Choroid plexus epithelial cell (primary cell): ENCODE measurements around the gene SMCO1.

ENCODE experiments used
- DNase-seq: peaks from one replicate; pipeline ENCODE4 v3.0.0-alpha.2; 2010; ENCODE audit warnings: low read depth
- H3K4me3 ChIP-seq: 2 replicates; pipeline ENCODE4 v1.5.1; 2011; ENCODE audit warnings: low read depth, mild to moderate bottlenecking, control low read depth, low read length, moderate library complexity
- CTCF ChIP-seq: conservative IDR thresholded peaks from 2 replicates; pipeline ENCODE4 v1.5.1; 2011; ENCODE audit warnings: low read depth, mild to moderate bottlenecking, control low read depth, inconsistent platforms, low read length, moderate library complexity

SMCO1 gene

DNA sequence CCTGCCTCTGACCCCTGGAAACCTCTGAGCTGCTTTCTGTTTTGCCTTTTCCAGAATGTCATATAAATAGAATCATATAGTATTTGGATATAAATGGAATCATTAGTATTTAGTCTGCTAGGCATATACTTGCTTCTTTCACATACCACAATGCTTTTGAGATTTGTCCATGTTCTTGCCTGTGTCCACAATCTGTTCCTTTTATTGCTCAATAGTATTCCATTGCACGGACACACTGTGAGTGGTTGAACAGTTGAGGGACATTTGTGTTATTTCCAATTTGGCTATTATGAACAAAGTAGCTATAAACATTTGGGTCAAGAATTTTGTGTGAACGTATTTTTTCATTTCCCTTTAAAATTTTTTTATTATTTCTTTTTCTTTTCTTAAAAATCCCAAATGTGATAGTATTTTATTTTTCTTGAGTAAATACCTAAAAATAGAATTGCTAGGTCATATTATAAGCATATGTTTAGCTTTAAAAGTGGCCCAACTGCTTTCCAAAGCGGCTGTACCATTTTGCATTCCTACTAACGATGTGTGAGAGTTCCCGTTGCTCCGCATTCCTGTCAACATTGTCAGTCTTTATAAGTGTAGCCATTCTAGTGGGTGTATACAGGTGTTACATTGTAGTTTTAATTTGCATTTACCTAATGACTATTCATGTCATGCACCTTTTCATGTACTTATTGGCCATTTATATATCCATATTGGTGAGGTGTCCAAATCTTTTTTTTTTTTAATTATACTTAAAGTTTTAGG lies 26.7 kb upstream of the SMCO1 start:
- DNase-seq, result no peak
- no peak for TF ChIP-seq CTCF
- H3K4me3 ChIP-seq, result no peak overlapping the region

DNA sequence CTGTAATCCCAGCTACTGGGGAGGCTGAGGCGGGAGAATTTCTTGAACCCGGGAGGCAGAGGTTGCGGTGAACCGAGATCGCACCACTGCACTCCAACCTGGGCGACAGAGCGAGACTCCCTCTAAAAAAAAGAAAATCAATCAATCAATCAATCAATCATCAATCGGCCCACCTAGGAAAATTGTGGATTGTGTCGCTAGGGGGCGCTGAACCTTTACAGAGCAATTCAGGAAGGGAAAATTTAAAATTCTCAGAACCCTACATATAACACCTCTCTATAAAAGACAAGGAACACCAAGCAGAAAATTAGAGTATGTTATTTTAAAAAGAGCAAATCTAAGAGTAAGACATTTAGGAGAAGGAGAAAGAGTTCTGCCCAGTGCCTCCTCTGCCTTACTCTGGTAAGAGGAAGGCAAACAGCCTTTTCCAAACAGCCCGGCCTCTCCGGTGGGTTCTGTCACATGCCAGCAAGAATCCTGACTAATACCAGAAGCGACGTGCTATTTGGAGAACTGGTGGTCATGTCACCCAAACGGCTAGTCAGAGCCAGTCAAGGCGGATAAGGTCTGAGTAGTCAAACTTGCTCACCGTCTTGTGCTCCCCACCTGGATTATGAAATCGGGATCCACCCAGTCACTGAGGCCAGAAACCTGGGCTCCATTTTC lies 22.3 kb upstream of the SMCO1 start:
- no peak overlapping the region for H3K4me3 ChIP-seq
- peak; percentile 69 for TF ChIP-seq CTCF
- DNase-seq, result peak; percentile 23

- DNase-seq, result peak; percentile 45
- H3K4me3 ChIP-seq, result peak overlapping the region; percentile 43
- no peak for TF ChIP-seq CTCF
Observed at GRCh38 chr3:196533260-196533681, 18.1 kb upstream of the SMCO1 start.

DNA sequence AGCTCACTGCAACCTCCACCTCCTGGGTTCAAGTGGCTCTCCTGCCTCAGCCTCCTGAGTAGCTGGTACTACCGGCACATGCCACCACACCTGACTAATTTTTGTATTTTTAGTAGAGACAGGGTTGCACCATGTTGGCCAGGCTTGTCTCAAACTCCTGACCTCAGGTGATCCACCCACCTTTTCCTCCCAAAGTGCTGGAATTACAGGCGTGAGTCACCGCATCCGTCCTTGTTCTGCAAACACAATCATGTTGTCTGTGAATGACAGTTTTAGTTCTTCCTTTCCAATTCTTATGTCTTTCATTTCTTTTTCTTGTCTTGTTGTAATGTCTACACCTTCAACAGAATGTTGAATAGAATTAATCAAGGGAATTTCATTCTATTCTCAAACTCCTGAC lies 16.3 kb upstream of the SMCO1 start:
- no peak overlapping the region for H3K4me3 ChIP-seq
- no peak for DNase-seq
- TF ChIP-seq CTCF, result no peak

DNA sequence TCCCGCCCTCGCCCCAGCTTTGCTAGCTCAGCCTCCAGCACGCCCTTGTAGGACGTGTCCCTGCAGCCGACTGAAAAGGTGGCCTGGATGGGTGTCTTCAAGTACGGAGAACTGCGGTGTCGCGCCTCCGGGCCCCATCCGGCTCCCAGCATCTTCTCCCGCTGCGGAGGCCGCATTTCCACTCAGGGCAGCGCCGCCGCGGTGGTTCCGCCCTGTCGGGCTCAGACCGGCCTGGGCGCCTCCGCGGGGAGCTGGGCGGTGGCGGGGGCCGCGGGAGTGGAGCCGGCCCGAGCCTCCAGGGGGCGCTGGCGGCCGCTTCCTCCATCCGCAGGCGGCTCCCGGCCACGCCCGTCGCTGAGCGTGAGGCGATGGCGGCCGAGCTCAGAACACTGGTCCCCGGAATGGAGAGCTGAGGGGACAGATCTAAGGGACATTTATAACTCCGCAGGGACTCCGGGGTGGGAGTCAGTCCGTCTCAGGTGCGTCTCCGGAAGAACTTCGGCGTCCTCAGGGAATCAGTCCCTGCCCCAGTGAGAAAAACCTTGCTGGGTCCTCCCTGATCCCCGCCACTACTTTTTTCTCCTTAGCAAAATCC lies 13.6 kb upstream of the SMCO1 start:
- peak overlapping the region; percentile 62 for H3K4me3 ChIP-seq
- TF ChIP-seq CTCF, result peak; percentile 50
- DNase-seq, result peak; percentile 66

GRCh38 chr3:196525141-196525540 lies 10.0 kb upstream of the SMCO1 start:
- no peak overlapping the region for H3K4me3 ChIP-seq

More at GRCh38 chr3:196525141-196525540, 10.0 kb upstream of the SMCO1 start:
- no peak for TF ChIP-seq CTCF
- DNase-seq, result no peak
